ENCODE results near the gene UBASH3A.

GRCh38 chr21:42381347-42381984 is 22.2 kb upstream of the UBASH3A start:
- peak in 2 of 5 experiments; percentile 15 to 42 for TF ChIP-seq CTCF (IDR thresholded peaks at IDR 0.05 in 4 of 5, conservative IDR thresholded peaks at IDR 0.05 in 1 of 5)
- no peak for TF ChIP-seq POLR2A (IDR thresholded peaks at IDR 0.05)

Measured in gastrocnemius medialis (tissue), 4 donors.